OCI-LY1 (cell line): Measurements from ENCODE around the gene PSMD2.

Experiments used
- H2AFZ ChIP-seq: fragments of 200-600 bp; sonication (generic), shearing (Covaris generic); 2 replicates; pipeline ENCODE4 v1.6.0; 2014; ENCODE audit warnings: antibody characterized with exemption, mild to moderate bottlenecking, low read length
- H3F3A ChIP-seq: fragments of 200-600 bp; sonication (generic), shearing (Covaris generic); 2 replicates; pipeline ENCODE4 v1.6.0; 2014; ENCODE audit warnings: mild to moderate bottlenecking, antibody characterized with exemption, low read length, moderate library complexity; ENCODE audit not compliant: insufficient read depth
- H3K27ac ChIP-seq: fragments of 200-600 bp; sonication (generic); 2 replicates; pipeline ENCODE4 v1.5.1; 2014; ENCODE audit warnings: low read length, mixed run types, mild to moderate bottlenecking, low read depth; ENCODE audit not compliant: poor library complexity, severe bottlenecking
- H3K27me3 ChIP-seq: fragments of 200-600 bp; sonication (generic); 2 replicates; pipeline ENCODE4 v1.6.0; 2014; ENCODE audit warnings: antibody characterized with exemption, mild to moderate bottlenecking, low read length, moderate library complexity; ENCODE audit not compliant: insufficient read depth
- H3K36me3 ChIP-seq: fragments of 200-600 bp; sonication (generic); 2 replicates; pipeline ENCODE4 v1.6.1; 2014; ENCODE audit warnings: mild to moderate bottlenecking, antibody characterized with exemption, low read length, moderate library complexity, mixed read lengths; ENCODE audit not compliant: insufficient read depth
- H3K4me1 ChIP-seq: fragments of 200-600 bp; sonication (generic); 2 replicates; pipeline ENCODE4 v1.5.1; 2014; ENCODE audit warnings: mild to moderate bottlenecking, low read length, moderate library complexity; ENCODE audit not compliant: insufficient read depth, severe bottlenecking
- H3K4me2 ChIP-seq: fragments of 200-600 bp; sonication (generic), shearing (Covaris generic); 2 replicates; pipeline ENCODE4 v1.6.1; 2014; ENCODE audit warnings: low read length
- H3K4me3 ChIP-seq: fragments of 200-600 bp; sonication (generic); 2 replicates; pipeline ENCODE4 v1.5.1; 2014; ENCODE audit warnings: low read length, low read depth, mild to moderate bottlenecking, mixed read lengths; ENCODE audit not compliant: poor library complexity, severe bottlenecking
- H3K79me2 ChIP-seq: fragments of 200-600 bp; shearing (Covaris generic); 2 replicates; pipeline ENCODE4 v1.6.1; 2016; ENCODE audit warnings: mixed run types, low read length, mixed read lengths; ENCODE audit not compliant: insufficient read depth
- H3K9ac ChIP-seq: fragments of 200-600 bp; sonication (generic), shearing (Covaris generic); 2 replicates; pipeline ENCODE4 v1.6.1; 2014; ENCODE audit warnings: mild to moderate bottlenecking, low read length, mixed read lengths
- H3K9me2 ChIP-seq: fragments of 200-600 bp; sonication (generic), shearing (Covaris generic); 2 replicates; pipeline ENCODE4 v1.6.1; 2014; ENCODE audit warnings: low read depth, mild to moderate bottlenecking, low read length, mixed read lengths
- H3K9me3 ChIP-seq: fragments of 200-600 bp; shearing (Covaris generic); 2 replicates; pipeline ENCODE4 v1.6.1; 2014; ENCODE audit warnings: low read length, mixed read lengths
- H4K20me1 ChIP-seq: fragments of 200-600 bp; sonication (generic), shearing (Covaris generic); 2 replicates; pipeline ENCODE4 v1.6.0; 2016; ENCODE audit warnings: mild to moderate bottlenecking, low read length; ENCODE audit not compliant: insufficient read depth
- CTCF ChIP-seq: fragments of 200-600 bp; sonication (generic), shearing (Covaris generic); IDR thresholded peaks from 2 replicates; pipeline ENCODE4 v1.5.1; 2017; ENCODE audit warnings: mild to moderate bottlenecking, antibody characterized with exemption, low read length, moderate library complexity, mixed read lengths
- EZH2 ChIP-seq: fragments of 200-600 bp; sonication (generic), shearing (Covaris generic); IDR thresholded peaks from 2 replicates; pipeline ENCODE4 v1.8.0; 2017; ENCODE audit warnings: borderline replicate concordance, mixed run types, mild to moderate bottlenecking, antibody characterized with exemption, low read length, moderate library complexity, mixed read lengths

PSMD2 gene

GRCh38 chr3:184255291-184256039 is 43.6 kb upstream of the PSMD2 start:
- Histone ChIP-seq H3K27me3 (no peaks in the 10 kb centered on the region), H3K9me2 (no peaks in the 10 kb centered on the region), H3K36me3 (no peaks in the 10 kb centered on the region; the same call in 1 of the 2 replicates), H4K20me1 (no peaks in the 10 kb centered on the region), H3K9me3 (no peaks in the 10 kb centered on the region), H3K9ac (no peak overlapping the region), H3K79me2 (no peaks in the 10 kb centered on the region), H2AFZ (no peak overlapping the region), H3K4me3 (no peak overlapping the region), H3F3A (no peaks in the 10 kb centered on the region), H3K27ac (no peak overlapping the region), H3K4me2 (no peak overlapping the region), H3K4me1 (peaks cover 5% of the 10 kb centered on the region)
- TF ChIP-seq EZH2 (no peak), CTCF (no peak)

GRCh38 chr3:184257083-184257915 is 41.7 kb upstream of the PSMD2 start:
- peaks cover 3% of the 10 kb centered on the region; the same call in 1 of the 2 replicates for H3K27me3 ChIP-seq
- H3K9ac ChIP-seq, result no peak overlapping the region
- H3K9me3 ChIP-seq, result no peaks in the 10 kb centered on the region
- no peak for TF ChIP-seq EZH2
- H3K27ac ChIP-seq, result no peak overlapping the region
- H2AFZ ChIP-seq, result no peak overlapping the region
- no peaks in the 10 kb centered on the region for H3K9me2 ChIP-seq
- H4K20me1 ChIP-seq, result no peaks in the 10 kb centered on the region
- H3K36me3 ChIP-seq, result no peaks in the 10 kb centered on the region; the same call in 1 of the 2 replicates
- H3K4me3 ChIP-seq, result no peak overlapping the region
- no peaks in the 10 kb centered on the region for H3K79me2 ChIP-seq
- no peaks in the 10 kb centered on the region for H3F3A ChIP-seq
- H3K4me1 ChIP-seq, result peaks cover 12% of the 10 kb centered on the region
- H3K4me2 ChIP-seq, result no peak overlapping the region

- H3K9me2 ChIP-seq, result no peaks in the 10 kb centered on the region
- H3K4me2 ChIP-seq, result no peak overlapping the region
Measured at GRCh38 chr3:184258926-184259325, 40.1 kb upstream of the PSMD2 start.

More at GRCh38 chr3:184258926-184259325, 40.1 kb upstream of the PSMD2 start:
- H4K20me1 ChIP-seq, result no peaks in the 10 kb centered on the region
- H3K9ac ChIP-seq, result no peak overlapping the region
- H2AFZ ChIP-seq, result no peak overlapping the region
- TF ChIP-seq CTCF, result no peak
- TF ChIP-seq EZH2, result no peak
- no peaks in the 10 kb centered on the region for H3K9me3 ChIP-seq
- H3K79me2 ChIP-seq, result no peaks in the 10 kb centered on the region
- peaks cover 10% of the 10 kb centered on the region; the same call in 1 of the 2 replicates for H3K27me3 ChIP-seq
- peaks cover 12% of the 10 kb centered on the region for H3K4me1 ChIP-seq
- H3K36me3 ChIP-seq, result no peaks in the 10 kb centered on the region; the same call in 1 of the 2 replicates
- H3K4me3 ChIP-seq, result no peak overlapping the region
- H3F3A ChIP-seq, result no peaks in the 10 kb centered on the region
- no peak overlapping the region for H3K27ac ChIP-seq
